ENCODE results near the gene CDKN2A. TPM values are rescaled to one million over a fixed set of nuclear protein-coding genes. Genes with fewer than 3 reads are reported as not detected.

The CDKN2A gene
- total RNA-seq, 1 experiment from 2014 or later, result 0.57 TPM

- TF ChIP-seq, protein P1, sequence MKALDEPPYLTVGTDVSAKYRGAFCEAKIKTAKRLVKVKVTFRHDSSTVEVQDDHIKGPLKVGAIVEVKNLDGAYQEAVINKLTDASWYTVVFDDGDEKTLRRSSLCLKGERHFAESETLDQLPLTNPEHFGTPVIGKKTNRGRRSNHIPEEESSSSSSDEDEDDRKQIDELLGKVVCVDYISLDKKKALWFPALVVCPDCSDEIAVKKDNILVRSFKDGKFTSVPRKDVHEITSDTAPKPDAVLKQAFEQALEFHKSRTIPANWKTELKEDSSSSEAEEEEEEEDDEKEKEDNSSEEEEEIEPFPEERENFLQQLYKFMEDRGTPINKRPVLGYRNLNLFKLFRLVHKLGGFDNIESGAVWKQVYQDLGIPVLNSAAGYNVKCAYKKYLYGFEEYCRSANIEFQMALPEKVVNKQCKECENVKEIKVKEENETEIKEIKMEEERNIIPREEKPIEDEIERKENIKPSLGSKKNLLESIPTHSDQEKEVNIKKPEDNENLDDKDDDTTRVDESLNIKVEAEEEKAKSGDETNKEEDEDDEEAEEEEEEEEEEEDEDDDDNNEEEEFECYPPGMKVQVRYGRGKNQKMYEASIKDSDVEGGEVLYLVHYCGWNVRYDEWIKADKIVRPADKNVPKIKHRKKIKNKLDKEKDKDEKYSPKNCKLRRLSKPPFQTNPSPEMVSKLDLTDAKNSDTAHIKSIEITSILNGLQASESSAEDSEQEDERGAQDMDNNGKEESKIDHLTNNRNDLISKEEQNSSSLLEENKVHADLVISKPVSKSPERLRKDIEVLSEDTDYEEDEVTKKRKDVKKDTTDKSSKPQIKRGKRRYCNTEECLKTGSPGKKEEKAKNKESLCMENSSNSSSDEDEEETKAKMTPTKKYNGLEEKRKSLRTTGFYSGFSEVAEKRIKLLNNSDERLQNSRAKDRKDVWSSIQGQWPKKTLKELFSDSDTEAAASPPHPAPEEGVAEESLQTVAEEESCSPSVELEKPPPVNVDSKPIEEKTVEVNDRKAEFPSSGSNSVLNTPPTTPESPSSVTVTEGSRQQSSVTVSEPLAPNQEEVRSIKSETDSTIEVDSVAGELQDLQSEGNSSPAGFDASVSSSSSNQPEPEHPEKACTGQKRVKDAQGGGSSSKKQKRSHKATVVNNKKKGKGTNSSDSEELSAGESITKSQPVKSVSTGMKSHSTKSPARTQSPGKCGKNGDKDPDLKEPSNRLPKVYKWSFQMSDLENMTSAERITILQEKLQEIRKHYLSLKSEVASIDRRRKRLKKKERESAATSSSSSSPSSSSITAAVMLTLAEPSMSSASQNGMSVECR (CRISPR knock-in tag; IDR thresholded peaks at IDR 0.05; ENCODE audit: borderline replicate concordance), result peak; percentile 47; the same call in 1 of the 2 replicates
- TF ChIP-seq ZNF396 (CRISPR knock-in tag; IDR thresholded peaks at IDR 0.05; ENCODE audit: borderline replicate concordance) (no peak), HMGA2 (CRISPR knock-in tag; IDR thresholded peaks at IDR 0.05) (no peak), ETV6 (CRISPR knock-in tag; IDR thresholded peaks at IDR 0.05) (peak; percentile 74; the same call in 1 of the 2 replicates), TP53 (CRISPR knock-in tag; IDR thresholded peaks at IDR 0.05) (no peak), TEAD4 (CRISPR knock-in tag; IDR thresholded peaks at IDR 0.05) (no peak), USF1 (CRISPR knock-in tag; IDR thresholded peaks at IDR 0.05) (peak; percentile 82), ZNF219 (CRISPR knock-in tag; IDR thresholded peaks at IDR 0.05; ENCODE audit: borderline replicate concordance) (no peak), ZNF423 (CRISPR knock-in tag; IDR thresholded peaks at IDR 0.05) (no peak; the same call in 1 of the 2 replicates), JUN (CRISPR knock-in tag; IDR thresholded peaks at IDR 0.05) (no peak), OVOL2 (CRISPR knock-in tag; IDR thresholded peaks at IDR 0.05; ENCODE audit: borderline replicate concordance) (no peak), SMAD4 (CRISPR knock-in tag; IDR thresholded peaks at IDR 0.05) (no peak)
- TF ChIP-seq, protein P2, sequence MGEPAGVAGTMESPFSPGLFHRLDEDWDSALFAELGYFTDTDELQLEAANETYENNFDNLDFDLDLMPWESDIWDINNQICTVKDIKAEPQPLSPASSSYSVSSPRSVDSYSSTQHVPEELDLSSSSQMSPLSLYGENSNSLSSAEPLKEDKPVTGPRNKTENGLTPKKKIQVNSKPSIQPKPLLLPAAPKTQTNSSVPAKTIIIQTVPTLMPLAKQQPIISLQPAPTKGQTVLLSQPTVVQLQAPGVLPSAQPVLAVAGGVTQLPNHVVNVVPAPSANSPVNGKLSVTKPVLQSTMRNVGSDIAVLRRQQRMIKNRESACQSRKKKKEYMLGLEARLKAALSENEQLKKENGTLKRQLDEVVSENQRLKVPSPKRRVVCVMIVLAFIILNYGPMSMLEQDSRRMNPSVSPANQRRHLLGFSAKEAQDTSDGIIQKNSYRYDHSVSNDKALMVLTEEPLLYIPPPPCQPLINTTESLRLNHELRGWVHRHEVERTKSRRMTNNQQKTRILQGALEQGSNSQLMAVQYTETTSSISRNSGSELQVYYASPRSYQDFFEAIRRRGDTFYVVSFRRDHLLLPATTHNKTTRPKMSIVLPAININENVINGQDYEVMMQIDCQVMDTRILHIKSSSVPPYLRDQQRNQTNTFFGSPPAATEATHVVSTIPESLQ (CRISPR knock-in tag; IDR thresholded peaks at IDR 0.05), result no peak
- TF ChIP-seq, protein P3, sequence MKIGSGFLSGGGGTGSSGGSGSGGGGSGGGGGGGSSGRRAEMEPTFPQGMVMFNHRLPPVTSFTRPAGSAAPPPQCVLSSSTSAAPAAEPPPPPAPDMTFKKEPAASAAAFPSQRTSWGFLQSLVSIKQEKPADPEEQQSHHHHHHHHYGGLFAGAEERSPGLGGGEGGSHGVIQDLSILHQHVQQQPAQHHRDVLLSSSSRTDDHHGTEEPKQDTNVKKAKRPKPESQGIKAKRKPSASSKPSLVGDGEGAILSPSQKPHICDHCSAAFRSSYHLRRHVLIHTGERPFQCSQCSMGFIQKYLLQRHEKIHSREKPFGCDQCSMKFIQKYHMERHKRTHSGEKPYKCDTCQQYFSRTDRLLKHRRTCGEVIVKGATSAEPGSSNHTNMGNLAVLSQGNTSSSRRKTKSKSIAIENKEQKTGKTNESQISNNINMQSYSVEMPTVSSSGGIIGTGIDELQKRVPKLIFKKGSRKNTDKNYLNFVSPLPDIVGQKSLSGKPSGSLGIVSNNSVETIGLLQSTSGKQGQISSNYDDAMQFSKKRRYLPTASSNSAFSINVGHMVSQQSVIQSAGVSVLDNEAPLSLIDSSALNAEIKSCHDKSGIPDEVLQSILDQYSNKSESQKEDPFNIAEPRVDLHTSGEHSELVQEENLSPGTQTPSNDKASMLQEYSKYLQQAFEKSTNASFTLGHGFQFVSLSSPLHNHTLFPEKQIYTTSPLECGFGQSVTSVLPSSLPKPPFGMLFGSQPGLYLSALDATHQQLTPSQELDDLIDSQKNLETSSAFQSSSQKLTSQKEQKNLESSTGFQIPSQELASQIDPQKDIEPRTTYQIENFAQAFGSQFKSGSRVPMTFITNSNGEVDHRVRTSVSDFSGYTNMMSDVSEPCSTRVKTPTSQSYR (CRISPR knock-in tag; IDR thresholded peaks at IDR 0.05), result no peak
- TF ChIP-seq, protein P4, sequence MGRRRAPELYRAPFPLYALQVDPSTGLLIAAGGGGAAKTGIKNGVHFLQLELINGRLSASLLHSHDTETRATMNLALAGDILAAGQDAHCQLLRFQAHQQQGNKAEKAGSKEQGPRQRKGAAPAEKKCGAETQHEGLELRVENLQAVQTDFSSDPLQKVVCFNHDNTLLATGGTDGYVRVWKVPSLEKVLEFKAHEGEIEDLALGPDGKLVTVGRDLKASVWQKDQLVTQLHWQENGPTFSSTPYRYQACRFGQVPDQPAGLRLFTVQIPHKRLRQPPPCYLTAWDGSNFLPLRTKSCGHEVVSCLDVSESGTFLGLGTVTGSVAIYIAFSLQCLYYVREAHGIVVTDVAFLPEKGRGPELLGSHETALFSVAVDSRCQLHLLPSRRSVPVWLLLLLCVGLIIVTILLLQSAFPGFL (CRISPR knock-in tag; IDR thresholded peaks at IDR 0.05; ENCODE audit: borderline replicate concordance), result no peak
- TF ChIP-seq, protein P5, sequence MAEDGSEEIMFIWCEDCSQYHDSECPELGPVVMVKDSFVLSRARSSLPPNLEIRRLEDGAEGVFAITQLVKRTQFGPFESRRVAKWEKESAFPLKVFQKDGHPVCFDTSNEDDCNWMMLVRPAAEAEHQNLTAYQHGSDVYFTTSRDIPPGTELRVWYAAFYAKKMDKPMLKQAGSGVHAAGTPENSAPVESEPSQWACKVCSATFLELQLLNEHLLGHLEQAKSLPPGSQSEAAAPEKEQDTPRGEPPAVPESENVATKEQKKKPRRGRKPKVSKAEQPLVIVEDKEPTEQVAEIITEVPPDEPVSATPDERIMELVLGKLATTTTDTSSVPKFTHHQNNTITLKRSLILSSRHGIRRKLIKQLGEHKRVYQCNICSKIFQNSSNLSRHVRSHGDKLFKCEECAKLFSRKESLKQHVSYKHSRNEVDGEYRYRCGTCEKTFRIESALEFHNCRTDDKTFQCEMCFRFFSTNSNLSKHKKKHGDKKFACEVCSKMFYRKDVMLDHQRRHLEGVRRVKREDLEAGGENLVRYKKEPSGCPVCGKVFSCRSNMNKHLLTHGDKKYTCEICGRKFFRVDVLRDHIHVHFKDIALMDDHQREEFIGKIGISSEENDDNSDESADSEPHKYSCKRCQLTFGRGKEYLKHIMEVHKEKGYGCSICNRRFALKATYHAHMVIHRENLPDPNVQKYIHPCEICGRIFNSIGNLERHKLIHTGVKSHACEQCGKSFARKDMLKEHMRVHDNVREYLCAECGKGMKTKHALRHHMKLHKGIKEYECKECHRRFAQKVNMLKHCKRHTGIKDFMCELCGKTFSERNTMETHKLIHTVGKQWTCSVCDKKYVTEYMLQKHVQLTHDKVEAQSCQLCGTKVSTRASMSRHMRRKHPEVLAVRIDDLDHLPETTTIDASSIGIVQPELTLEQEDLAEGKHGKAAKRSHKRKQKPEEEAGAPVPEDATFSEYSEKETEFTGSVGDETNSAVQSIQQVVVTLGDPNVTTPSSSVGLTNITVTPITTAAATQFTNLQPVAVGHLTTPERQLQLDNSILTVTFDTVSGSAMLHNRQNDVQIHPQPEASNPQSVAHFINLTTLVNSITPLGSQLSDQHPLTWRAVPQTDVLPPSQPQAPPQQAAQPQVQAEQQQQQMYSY (CRISPR knock-in tag; IDR thresholded peaks at IDR 0.05), result peak; percentile 88
Observed at GRCh38 chr9:22008717-22009505, 14.7 kb upstream of the CDKN2A start, which contains the start of gene CDKN2B (continued).

All from WTC11 (cell line).